ENCODE data around the gene KARS1. TPM values are rescaled to one million over a fixed set of nuclear protein-coding genes. Genes with fewer than 3 reads are reported as not detected.
A peak's percentile ranks its signal among the peaks of the same experiment; 100 is the strongest.
"Not testable (repeated sequence)": the region's sequence is repeated elsewhere in the genome, so short reads cannot be mapped to it uniquely, and the experiment has no call there.

Gene KARS1
- total RNA-seq, 1 donor from 2014 or later = 80.6 TPM

- no peak for DNase-seq (ENCODE audit: low spot score)
These were observed 22.5 kb downstream of the KARS1 start for GRCh38 chr16:75624921-75625334.

- DNase-seq (ENCODE audit: low spot score) = peak; percentile 98
These were observed 24.5 kb downstream of the KARS1 start, which contains the start of gene ADAT1 for GRCh38 chr16:75622761-75623605. TSS of gene ADAT1 (minus strand) at chr16:75623281. CDS start at chr16:75620799, 2,482 bp downstream.

GRCh38 chr16:75621170-75621477 lies 26.3 kb downstream of the KARS1 start:
- DNase-seq (ENCODE audit: low spot score) = no peak

GRCh38 chr16:75620326-75621169 lies 26.9 kb downstream of the KARS1 start:
- no peak for DNase-seq (ENCODE audit: low spot score)

GRCh38 chr16:75618780-75619179 lies 28.7 kb downstream of the KARS1 start:
- DNase-seq (ENCODE audit: low spot score) = no peak

GRCh38 chr16:75617121-75617520 lies 30.3 kb downstream of the KARS1 start:
- no peak for DNase-seq (ENCODE audit: low spot score)

GRCh38 chr16:75616521-75617010 lies 30.9 kb downstream of the KARS1 start:
- no peak for DNase-seq (ENCODE audit: low spot score)

- no peak for DNase-seq (ENCODE audit: low spot score)
These were observed 31.8 kb downstream of the KARS1 start for GRCh38 chr16:75615619-75616018.

GRCh38 chr16:75614066-75614897 lies 33.2 kb downstream of the KARS1 start:
- DNase-seq (ENCODE audit: low spot score) = no peak

GRCh38 chr16:75606507-75606906 lies 41.0 kb downstream of the KARS1 start:
- DNase-seq (ENCODE audit: low spot score) = no peak

GRCh38 chr16:75603241-75603640 lies 44.2 kb downstream of the KARS1 start:
- no peak for DNase-seq (ENCODE audit: low spot score)

GRCh38 chr16:75599452-75600277 lies 47.8 kb downstream of the KARS1 start:
- no peak for DNase-seq (ENCODE audit: low spot score)

GRCh38 chr16:75593825-75594820 lies 53.3 kb downstream of the KARS1 start:
- no peak for DNase-seq (ENCODE audit: low spot score)

GRCh38 chr16:75593308-75593707 lies 54.2 kb downstream of the KARS1 start:
- no peak for DNase-seq (ENCODE audit: low spot score)

- DNase-seq (ENCODE audit: low spot score) = not testable (repeated sequence)
These were observed 55.5 kb downstream of the KARS1 start for GRCh38 chr16:75591927-75592326.

- peak; percentile 28 for DNase-seq (ENCODE audit: low spot score)
These were observed 56.3 kb downstream of the KARS1 start for GRCh38 chr16:75590920-75591843.

GRCh38 chr16:75589306-75589705 lies 58.2 kb downstream of the KARS1 start:
- no peak for DNase-seq (ENCODE audit: low spot score)

GRCh38 chr16:75588716-75589115 lies 58.7 kb downstream of the KARS1 start:
- no peak for DNase-seq (ENCODE audit: low spot score)

All from mucosa of gallbladder (tissue), 1 donor.